IMR-90 (cell line): ENCODE data around the gene SP140L. TPM values are rescaled to one million over a fixed set of nuclear protein-coding genes. Genes with fewer than 3 reads are reported as not detected.

Experiments used
- ATAC-seq: fragments of 200-7000 bp; cut with Tn5 transposase; 2 replicates; pipeline ENCODE4 v1.9.1; 2020; ENCODE audit warnings: low read depth, mild to moderate bottlenecking, moderate library complexity
- BruUV-seq: library from RNA; stranded (reverse); fragments of 400-500 nt; replicated peaks from 2 replicates; lab custom pipeline; 2021; lab: Mats Ljungman, UMichigan
- CTCF ChIA-PET: fragments of 300-600 bp; formaldehyde crosslinking; extraction: SDS; loops from one replicate; lab custom pipeline; 2021; ENCODE audit warnings: antibody characterized with exemption; lab: Yijun Ruan, JAX
- POLR2A ChIA-PET: fragments of 300-600 bp; sonication (Branson Sonifier 250); formaldehyde crosslinking; loops from one replicate; lab custom pipeline; 2022; ENCODE audit warnings: antibody characterized with exemption; ENCODE audit not compliant: unreplicated experiment; lab: Charles Lee
- DNase-seq: peaks from one replicate; pipeline ENCODE4 v3.0.0; 2013
- H2AFZ ChIP-seq: replicated peaks from 2 replicates; pipeline ENCODE3; 2013; ENCODE audit warnings: low read length, mild to moderate bottlenecking; ENCODE audit not compliant: poor library complexity
- H2AK5ac ChIP-seq: 2 replicates; pipeline ENCODE4 v1.6.1; 2013; ENCODE audit warnings: low read depth, low read length, inconsistent platforms
- H2AK9ac ChIP-seq: replicated peaks from 2 replicates; pipeline ENCODE3; 2013; ENCODE audit warnings: mild to moderate bottlenecking, low read depth, low read length, moderate library complexity; ENCODE audit not compliant: poor library complexity
- H2BK120ac ChIP-seq: 2 replicates; pipeline ENCODE4 v1.6.1; 2013; ENCODE audit warnings: low read depth, low read length, inconsistent platforms
- H2BK15ac ChIP-seq: 3 replicates; pipeline ENCODE4 v1.6.1; 2013; ENCODE audit warnings: low read depth, low read length, inconsistent platforms
- H2BK20ac ChIP-seq: 2 replicates; pipeline ENCODE4 v1.6.1; 2013; ENCODE audit warnings: low read depth, mild to moderate bottlenecking, inconsistent platforms, low read length, moderate library complexity
- H2BK5ac ChIP-seq: 2 replicates; pipeline ENCODE4 v1.6.1; 2013; ENCODE audit warnings: mild to moderate bottlenecking, low read depth, low read length, inconsistent platforms; ENCODE audit not compliant: poor library complexity, severe bottlenecking
- H3K14ac ChIP-seq: replicated peaks from 2 replicates; pipeline ENCODE4 v1.6.1; 2013; ENCODE audit warnings: low read depth, low read length, inconsistent platforms
- H3K18ac ChIP-seq: 2 replicates; pipeline ENCODE4 v1.6.1; 2013; ENCODE audit warnings: low read depth, low read length, control low read depth
- H3K23ac ChIP-seq: 2 replicates; pipeline ENCODE4 v1.6.1; 2013; ENCODE audit warnings: low read depth, low read length, inconsistent platforms
- H3K27ac ChIP-seq: 2 replicates; pipeline ENCODE4 v1.5.1; 2013; ENCODE audit warnings: mild to moderate bottlenecking, control low read depth, low read length; ENCODE audit not compliant: insufficient read depth
- H3K27me3 ChIP-seq: 2 replicates; pipeline ENCODE4 v1.6.1; 2013; ENCODE audit warnings: low read length; ENCODE audit not compliant: control insufficient read depth, insufficient read depth
- H3K36me3 ChIP-seq: 2 replicates; pipeline ENCODE4 v1.6.1; 2013; ENCODE audit warnings: low read length, mixed read lengths; ENCODE audit not compliant: control insufficient read depth, insufficient read depth
- H3K4ac ChIP-seq: 2 replicates; pipeline ENCODE4 v1.6.1; 2013; ENCODE audit warnings: low read depth, low read length, inconsistent platforms
- H3K4me1 ChIP-seq: 2 replicates; pipeline ENCODE4 v1.6.1; 2013; ENCODE audit warnings: low read length, mixed read lengths; ENCODE audit not compliant: control insufficient read depth, insufficient read depth
- H3K4me2 ChIP-seq: 2 replicates; pipeline ENCODE4 v1.6.1; 2013; ENCODE audit warnings: low read depth, mild to moderate bottlenecking, control low read depth, low read length, moderate library complexity
- H3K4me3 ChIP-seq: 2 replicates; pipeline ENCODE4 v1.5.1; 2013; ENCODE audit warnings: low read depth, mild to moderate bottlenecking, control low read depth, low read length, moderate library complexity; ENCODE audit not compliant: insufficient read depth
- H3K56ac ChIP-seq: 2 replicates; pipeline ENCODE4 v1.6.1; 2013; ENCODE audit warnings: low read length, inconsistent platforms; ENCODE audit not compliant: insufficient read depth; ENCODE audit errors: extremely low read depth
- H3K79me1 ChIP-seq, 2 experiments: 2 replicates each; pipeline ENCODE4 v1.6.1; 2013; ENCODE audit warnings: low read length in 2 of 2, inconsistent platforms in 1 of 2, low read depth in 1 of 2
- H3K9ac ChIP-seq: 2 replicates; pipeline ENCODE4 v1.6.1; 2013; ENCODE audit warnings: low read depth, low read length, control low read depth
- H3K9me1 ChIP-seq: 2 replicates; pipeline ENCODE4 v1.6.1; 2013; ENCODE audit warnings: low read length, inconsistent platforms; ENCODE audit not compliant: insufficient read depth
- H3K9me3 ChIP-seq: 2 replicates; pipeline ENCODE4 v1.6.1; 2013; ENCODE audit warnings: low read length; ENCODE audit not compliant: control insufficient read depth, insufficient read depth
- H4K20me1 ChIP-seq: 2 replicates; pipeline ENCODE4 v1.6.1; 2013; ENCODE audit warnings: low read length, inconsistent platforms; ENCODE audit not compliant: insufficient read depth
- H4K5ac ChIP-seq: 2 replicates; pipeline ENCODE4 v1.6.1; 2013; ENCODE audit warnings: mild to moderate bottlenecking, low read depth, low read length, control low read depth
- H4K8ac ChIP-seq, 2 experiments: 2 replicates each; pipeline ENCODE4 v1.6.1; 2013; ENCODE audit warnings: low read depth in 2 of 2, low read length in 2 of 2, control low read depth in 1 of 2, inconsistent platforms in 1 of 2
- H4K91ac ChIP-seq: 2 replicates; pipeline ENCODE4 v1.6.1; 2013; ENCODE audit warnings: low read depth, low read length, inconsistent platforms; ENCODE audit not compliant: insufficient read depth
- BHLHE40 ChIP-seq: fragments of 150-350 bp; IDR thresholded peaks from 2 replicates; pipeline ENCODE4 v1.6.1; 2016; ENCODE audit warnings: mild to moderate bottlenecking, low read depth, low read length
- CEBPB ChIP-seq: IDR thresholded peaks from 2 replicates; pipeline ENCODE4 v1.6.1; 2012; ENCODE audit warnings: low read depth, low read length, improper control_type of control experiment
- CHD1 ChIP-seq: IDR thresholded peaks from 2 replicates; pipeline ENCODE4 v1.6.1; 2012; ENCODE audit warnings: low read depth, low read length, improper control_type of control experiment
- FOS ChIP-seq: fragments of 150-350 bp; IDR thresholded peaks from 2 replicates; pipeline ENCODE4 v1.6.1; 2016; ENCODE audit warnings: low read depth, low read length
- MAFK ChIP-seq: IDR thresholded peaks from 2 replicates; pipeline ENCODE4 v1.6.1; 2012; ENCODE audit warnings: low read depth, low read length, improper control_type of control experiment
- POLR2A ChIP-seq: IDR thresholded peaks from 2 replicates; pipeline ENCODE4 v1.6.1; 2012; ENCODE audit warnings: mild to moderate bottlenecking, low read depth, low read length
- WGBS, 2 experiments: methylation state at CpG; one replicate each; pipeline versions ENCODE4 v1.1.5 to v1.1.7; 2013; ENCODE audit warnings: missing lambda C conversion rate in 2 of 2; ENCODE audit not compliant: insufficient read length in 1 of 2; ENCODE audit errors: extremely low coverage in 2 of 2; 5-methylcytosine and 5-hydroxymethylcytosine counted together
- dilution Hi-C: fragments of 300-500 bp; cut with HindIII; formaldehyde crosslinking; loops from one replicate; pipeline ENCODE4 v1.14.3; 2018; ENCODE audit warnings: low sequenced_read_pairs; ENCODE audit not compliant: unreplicated experiment
- in situ Hi-C: fragments of 300-500 bp; cut with MboI; formaldehyde crosslinking; loops from 3 replicates; pipeline ENCODE4 v1.14.3; 2019; ENCODE audit warnings: low sequenced_read_pairs, inconsistent platforms, mixed read lengths
- intact Hi-C: fragments of 100-400 bp; cut with micrococcal nuclease; formaldehyde crosslinking; loops from 2 replicates; pipeline ENCODE4 v1.10.0; 2022
- polyA plus RNA-seq, 3 experiments: library from polyadenylated mRNA; depleted of rRNA; stranded (reverse); fragments of >200 nt; gene quantifications; 2 replicates each; pipeline ENCODE4 v1.2.3, GENCODE V29; 2012; ENCODE audit warnings: low replicate concordance in 1 of 3
- total RNA-seq: library from RNA; depleted of rRNA; stranded (reverse); fragments of >200 nt; gene quantifications from 2 replicates; pipeline ENCODE4 v1.2.3, GENCODE V29; 2012
- TF ChIP-seq, protein P1 (sequence below): fragments of 150-350 bp; IDR thresholded peaks from 2 replicates; pipeline ENCODE4 v1.6.1; 2016; ENCODE audit warnings: low read depth, mild to moderate bottlenecking, low read length, moderate library complexity, borderline replicate concordance
- TF ChIP-seq, protein P2 (sequence below): fragments of 150-350 bp; IDR thresholded peaks from 2 replicates; pipeline ENCODE4 v1.6.1; 2017; ENCODE audit warnings: mild to moderate bottlenecking, antibody characterized with exemption, low read length, low read depth
- TF ChIP-seq, protein P3 (sequence below): conservative IDR thresholded peaks from 2 replicates; pipeline ENCODE4 v1.5.1; 2012; ENCODE audit warnings: mild to moderate bottlenecking, low read depth, low read length, improper control_type of control experiment

The SP140L gene
- total and polyA plus RNA-seq, 2 of the 4 experiments (the other 2 are of a cell fraction) = 5.4 to 11.2 TPM

DNA sequence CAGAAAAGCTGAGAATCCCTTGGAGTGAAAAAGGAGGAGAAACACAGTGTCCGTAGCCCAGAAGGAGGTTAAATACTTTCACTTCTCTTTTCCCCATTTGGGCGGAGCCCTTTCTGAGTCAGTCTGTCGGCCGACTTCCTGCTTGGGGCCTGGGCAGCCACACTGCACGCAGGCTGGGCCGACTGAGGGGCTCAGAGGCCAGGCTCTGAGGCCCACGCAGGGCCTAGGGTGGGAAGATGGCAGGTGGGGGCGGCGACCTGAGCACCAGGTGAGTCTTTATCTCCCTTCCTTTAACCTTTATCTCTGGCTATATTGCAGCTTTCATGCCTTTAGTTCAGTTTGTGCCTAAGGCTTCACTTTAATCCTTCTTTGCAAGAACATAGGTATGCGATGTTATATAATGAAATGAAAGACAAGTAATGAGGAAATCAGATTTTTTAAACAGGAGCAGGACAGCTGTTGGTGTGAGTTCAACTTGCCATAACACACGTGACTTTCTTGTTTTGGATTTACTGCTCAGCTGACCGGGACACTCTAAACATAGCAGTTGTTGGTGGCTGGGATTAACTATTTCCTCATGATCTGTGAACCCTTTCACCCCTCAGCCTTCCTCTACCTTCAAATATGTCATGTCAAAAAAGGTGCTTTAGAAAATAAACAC lies 89.2 kb downstream of the SP140L start, which contains the start of gene SP100:
Gene SP100, plus strand, starts transcription at position 141 of the 661 bp plus-strand sequence. Its CDS starts 96 bp downstream, at position 237.
- in situ Hi-C loops = loop anchor here (25.0 kb wide), 1 partner anchor 396 kb away; no protein-coding TSS in a partner anchor
- intact Hi-C loops = loop anchor here (5.0 to 10.0 kb wide), 4 partner anchors 201 to 396 kb away; partner anchors contain the start of genes CAB39 and SP110
- Histone ChIP-seq H3K4me3 (peak within 1 kb of the TSS; percentile 62), H3K79me1 (peaks cover 15 to 38% of the 10 kb centered on the region in 2 experiments; a peak in 3 of 4 replicates), H2BK120ac (peak within 1 kb of the TSS; percentile 98), H3K9me3 (no peaks in the 10 kb centered on the region), H2AK5ac (peak within 1 kb of the TSS; percentile 96), H4K5ac (peak within 1 kb of the TSS; percentile 100), H2AFZ (peak within 1 kb of the TSS; percentile 91), H3K4me2 (peak within 1 kb of the TSS; percentile 89), H3K18ac (peak within 1 kb of the TSS; percentile 98), H3K27ac (peak within 1 kb of the TSS; percentile 89), H3K4me1 (peaks cover 9% of the 10 kb centered on the region), H3K9me1 (peaks cover 7% of the 10 kb centered on the region), H3K4ac (peak within 1 kb of the TSS; percentile 100), H2BK15ac (peak within 1 kb of the TSS; percentile 90; the same call in 2 of the 3 replicates), H3K23ac (peak within 1 kb of the TSS; percentile 96), H3K36me3 (no peaks in the 10 kb centered on the region), H2BK20ac (peak within 1 kb of the TSS; percentile 88), H4K20me1 (peaks cover 3% of the 10 kb centered on the region; the same call in 1 of the 2 replicates), H3K56ac (peak within 1 kb of the TSS; percentile 91), H3K9ac (peak within 1 kb of the TSS; percentile 83), H2AK9ac (peak within 1 kb of the TSS; percentile 99), H3K14ac (peak within 1 kb of the TSS; percentile 97), H4K8ac (peak within 1 kb of the TSS; percentile 87 to 98), H3K27me3 (no peaks in the 10 kb centered on the region), H4K91ac (peak within 1 kb of the TSS; percentile 99), H2BK5ac (peak within 1 kb of the TSS; percentile 99)
- BruUV-seq = TSS peak; percentile 33
- POLR2A ChIA-PET = no interaction called here
- CTCF ChIA-PET = no interaction called here
- TF ChIP-seq BHLHE40 (peak; percentile 70), CEBPB (no peak), MAFK (no peak), FOS (peak; percentile 29; the same call in 1 of the 2 replicates), POLR2A (peak; percentile 88), CHD1 (no peak)
- TF ChIP-seq, protein P1, sequence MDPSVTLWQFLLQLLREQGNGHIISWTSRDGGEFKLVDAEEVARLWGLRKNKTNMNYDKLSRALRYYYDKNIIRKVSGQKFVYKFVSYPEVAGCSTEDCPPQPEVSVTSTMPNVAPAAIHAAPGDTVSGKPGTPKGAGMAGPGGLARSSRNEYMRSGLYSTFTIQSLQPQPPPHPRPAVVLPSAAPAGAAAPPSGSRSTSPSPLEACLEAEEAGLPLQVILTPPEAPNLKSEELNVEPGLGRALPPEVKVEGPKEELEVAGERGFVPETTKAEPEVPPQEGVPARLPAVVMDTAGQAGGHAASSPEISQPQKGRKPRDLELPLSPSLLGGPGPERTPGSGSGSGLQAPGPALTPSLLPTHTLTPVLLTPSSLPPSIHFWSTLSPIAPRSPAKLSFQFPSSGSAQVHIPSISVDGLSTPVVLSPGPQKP = no peak
- TF ChIP-seq, protein P2, sequence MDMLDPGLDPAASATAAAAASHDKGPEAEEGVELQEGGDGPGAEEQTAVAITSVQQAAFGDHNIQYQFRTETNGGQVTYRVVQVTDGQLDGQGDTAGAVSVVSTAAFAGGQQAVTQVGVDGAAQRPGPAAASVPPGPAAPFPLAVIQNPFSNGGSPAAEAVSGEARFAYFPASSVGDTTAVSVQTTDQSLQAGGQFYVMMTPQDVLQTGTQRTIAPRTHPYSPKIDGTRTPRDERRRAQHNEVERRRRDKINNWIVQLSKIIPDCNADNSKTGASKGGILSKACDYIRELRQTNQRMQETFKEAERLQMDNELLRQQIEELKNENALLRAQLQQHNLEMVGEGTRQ = peak; percentile 89
- TF ChIP-seq, protein P3, sequence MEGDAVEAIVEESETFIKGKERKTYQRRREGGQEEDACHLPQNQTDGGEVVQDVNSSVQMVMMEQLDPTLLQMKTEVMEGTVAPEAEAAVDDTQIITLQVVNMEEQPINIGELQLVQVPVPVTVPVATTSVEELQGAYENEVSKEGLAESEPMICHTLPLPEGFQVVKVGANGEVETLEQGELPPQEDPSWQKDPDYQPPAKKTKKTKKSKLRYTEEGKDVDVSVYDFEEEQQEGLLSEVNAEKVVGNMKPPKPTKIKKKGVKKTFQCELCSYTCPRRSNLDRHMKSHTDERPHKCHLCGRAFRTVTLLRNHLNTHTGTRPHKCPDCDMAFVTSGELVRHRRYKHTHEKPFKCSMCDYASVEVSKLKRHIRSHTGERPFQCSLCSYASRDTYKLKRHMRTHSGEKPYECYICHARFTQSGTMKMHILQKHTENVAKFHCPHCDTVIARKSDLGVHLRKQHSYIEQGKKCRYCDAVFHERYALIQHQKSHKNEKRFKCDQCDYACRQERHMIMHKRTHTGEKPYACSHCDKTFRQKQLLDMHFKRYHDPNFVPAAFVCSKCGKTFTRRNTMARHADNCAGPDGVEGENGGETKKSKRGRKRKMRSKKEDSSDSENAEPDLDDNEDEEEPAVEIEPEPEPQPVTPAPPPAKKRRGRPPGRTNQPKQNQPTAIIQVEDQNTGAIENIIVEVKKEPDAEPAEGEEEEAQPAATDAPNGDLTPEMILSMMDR = no peak
- peak; percentile 83 for DNase-seq
- ATAC-seq = peak; percentile 73
- dilution Hi-C loops = no loop called here
- WGBS, 2 experiments = no CpG with 5 or more reads among the region's 12 CpGs
